ENCODE data around the gene HS3ST3A1.

Gene HS3ST3A1

GRCh38 chr17:13597723-13598347, 3.9 kb downstream of the HS3ST3A1 start:
- DNase-seq, result peak; percentile 38

GRCh38 chr17:13596241-13596923, 5.3 kb downstream of the HS3ST3A1 start:
- no peak for DNase-seq

- no peak for DNase-seq
These were observed 6.2 kb downstream of the HS3ST3A1 start for GRCh38 chr17:13595599-13595899.

- DNase-seq, result peak; percentile 83
These were observed 6.7 kb downstream of the HS3ST3A1 start for GRCh38 chr17:13594762-13595598.

GRCh38 chr17:13594310-13594709, 7.4 kb downstream of the HS3ST3A1 start:
- no peak for DNase-seq

- no peak for DNase-seq
These were observed 8.0 kb downstream of the HS3ST3A1 start for GRCh38 chr17:13593757-13594156.

- no peak for DNase-seq
These were observed 8.5 kb downstream of the HS3ST3A1 start for GRCh38 chr17:13593021-13593751.

GRCh38 chr17:13592427-13592826, 9.3 kb downstream of the HS3ST3A1 start:
- no peak for DNase-seq

GRCh38 chr17:13590441-13590840, 11.3 kb downstream of the HS3ST3A1 start:
- no peak for DNase-seq

- no peak for DNase-seq
These were observed 12.1 kb downstream of the HS3ST3A1 start for GRCh38 chr17:13589658-13590057.

GRCh38 chr17:13587487-13588338, 14.0 kb downstream of the HS3ST3A1 start:
- DNase-seq, result no peak

- DNase-seq, result no peak
These were observed 17.0 kb downstream of the HS3ST3A1 start for GRCh38 chr17:13584701-13585080.

- DNase-seq, result no peak
These were observed 17.6 kb downstream of the HS3ST3A1 start for GRCh38 chr17:13583996-13584700.

GRCh38 chr17:13582776-13583547, 18.8 kb downstream of the HS3ST3A1 start:
- no peak for DNase-seq

GRCh38 chr17:13581925-13582324, 19.8 kb downstream of the HS3ST3A1 start:
- DNase-seq, result no peak

- DNase-seq, result no peak
These were observed 20.9 kb downstream of the HS3ST3A1 start for GRCh38 chr17:13580790-13581189.

- no peak for DNase-seq
These were observed 24.8 kb downstream of the HS3ST3A1 start for GRCh38 chr17:13576661-13577526.

- no peak for DNase-seq
These were observed 25.8 kb downstream of the HS3ST3A1 start for GRCh38 chr17:13575922-13576419.

- DNase-seq, result no peak
These were observed 26.3 kb downstream of the HS3ST3A1 start for GRCh38 chr17:13575466-13575865.

GRCh38 chr17:13572581-13572980, 29.1 kb downstream of the HS3ST3A1 start:
- no peak for DNase-seq
